ENCODE measurements around the gene TMEM30A. TPM values are rescaled to one million over a fixed set of nuclear protein-coding genes. Genes with fewer than 3 reads are reported as not detected.

TMEM30A gene
- total RNA-seq, 1 experiment from 2014 or later = 130 TPM

DNA sequence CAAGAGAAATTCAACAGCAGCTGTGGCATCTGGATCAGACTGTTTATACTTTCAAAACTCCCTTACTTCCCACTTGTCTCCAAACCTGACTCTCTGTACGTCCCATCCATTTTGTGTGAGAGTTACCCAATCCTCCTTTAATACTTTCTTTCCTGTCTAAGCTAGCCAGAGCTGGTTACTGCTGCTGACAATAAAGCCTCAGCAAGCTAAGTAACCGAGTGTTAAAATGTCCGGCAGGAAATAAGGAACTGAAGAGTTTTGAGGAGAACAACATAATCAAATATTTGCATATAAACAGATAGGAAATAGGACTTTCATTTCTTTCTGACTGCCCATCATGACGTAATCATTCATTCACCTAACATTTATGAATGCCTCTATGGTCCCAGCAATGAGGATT, 11.6 kb downstream of the TMEM30A start:
- Histone ChIP-seq H3K4me1 (ENCODE audit: control insufficient read depth, insufficient read depth, low read length) (0 out of 2 replicates have a peak, but pooled peaks cover 5% of the 10 kb centered on the region), H3K36me3 (ENCODE audit: control insufficient read depth, insufficient read depth, low read length) (no peaks in the 10 kb centered on the region), H3K27ac (ENCODE audit: low read length) (no peak overlapping the region), H3K4me3 (ENCODE audit: low read depth in 2 of 2, low read length in 2 of 2) (no peak overlapping the region), H3K27me3 (ENCODE audit: control insufficient read depth, insufficient read depth, low read length) (no peaks in the 10 kb centered on the region), H3K9me3 (ENCODE audit: control insufficient read depth, insufficient read depth, low read depth, low read length) (peaks cover 5% of the 10 kb centered on the region; the same call in 1 of the 2 replicates)
- ChIA-PET POLR2A (no interaction called here), CTCF (no interaction called here)
- no peak for DNase-seq (ENCODE audit: low read depth, low spot score)
- in situ Hi-C loops (cut with HindIII; ENCODE audit: low pct_unique_long_range_greater_than_20kb, low sequenced_read_pairs) = no loop called here
- TF ChIP-seq SIN3A (IDR thresholded peaks at IDR 0.05; ENCODE audit: borderline replicate concordance, insufficient read depth, low read depth, low read length) = no peak
- TF ChIP-seq TCF7L2 (IDR thresholded peaks at IDR 0.05; ENCODE audit: low read depth, low read length) = no peak
- TF ChIP-seq POLR2AphosphoS5 (IDR thresholded peaks at IDR 0.05; ENCODE audit: low read depth, low read length) = no peak
- TF ChIP-seq, protein P1, sequence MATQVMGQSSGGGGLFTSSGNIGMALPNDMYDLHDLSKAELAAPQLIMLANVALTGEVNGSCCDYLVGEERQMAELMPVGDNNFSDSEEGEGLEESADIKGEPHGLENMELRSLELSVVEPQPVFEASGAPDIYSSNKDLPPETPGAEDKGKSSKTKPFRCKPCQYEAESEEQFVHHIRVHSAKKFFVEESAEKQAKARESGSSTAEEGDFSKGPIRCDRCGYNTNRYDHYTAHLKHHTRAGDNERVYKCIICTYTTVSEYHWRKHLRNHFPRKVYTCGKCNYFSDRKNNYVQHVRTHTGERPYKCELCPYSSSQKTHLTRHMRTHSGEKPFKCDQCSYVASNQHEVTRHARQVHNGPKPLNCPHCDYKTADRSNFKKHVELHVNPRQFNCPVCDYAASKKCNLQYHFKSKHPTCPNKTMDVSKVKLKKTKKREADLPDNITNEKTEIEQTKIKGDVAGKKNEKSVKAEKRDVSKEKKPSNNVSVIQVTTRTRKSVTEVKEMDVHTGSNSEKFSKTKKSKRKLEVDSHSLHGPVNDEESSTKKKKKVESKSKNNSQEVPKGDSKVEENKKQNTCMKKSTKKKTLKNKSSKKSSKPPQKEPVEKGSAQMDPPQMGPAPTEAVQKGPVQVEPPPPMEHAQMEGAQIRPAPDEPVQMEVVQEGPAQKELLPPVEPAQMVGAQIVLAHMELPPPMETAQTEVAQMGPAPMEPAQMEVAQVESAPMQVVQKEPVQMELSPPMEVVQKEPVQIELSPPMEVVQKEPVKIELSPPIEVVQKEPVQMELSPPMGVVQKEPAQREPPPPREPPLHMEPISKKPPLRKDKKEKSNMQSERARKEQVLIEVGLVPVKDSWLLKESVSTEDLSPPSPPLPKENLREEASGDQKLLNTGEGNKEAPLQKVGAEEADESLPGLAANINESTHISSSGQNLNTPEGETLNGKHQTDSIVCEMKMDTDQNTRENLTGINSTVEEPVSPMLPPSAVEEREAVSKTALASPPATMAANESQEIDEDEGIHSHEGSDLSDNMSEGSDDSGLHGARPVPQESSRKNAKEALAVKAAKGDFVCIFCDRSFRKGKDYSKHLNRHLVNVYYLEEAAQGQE (IDR thresholded peaks at IDR 0.05; ENCODE audit: insufficient read depth in 1 of 2, low read depth in 2 of 2, low read length in 1 of 2) = no peak
- TF ChIP-seq, protein P2, sequence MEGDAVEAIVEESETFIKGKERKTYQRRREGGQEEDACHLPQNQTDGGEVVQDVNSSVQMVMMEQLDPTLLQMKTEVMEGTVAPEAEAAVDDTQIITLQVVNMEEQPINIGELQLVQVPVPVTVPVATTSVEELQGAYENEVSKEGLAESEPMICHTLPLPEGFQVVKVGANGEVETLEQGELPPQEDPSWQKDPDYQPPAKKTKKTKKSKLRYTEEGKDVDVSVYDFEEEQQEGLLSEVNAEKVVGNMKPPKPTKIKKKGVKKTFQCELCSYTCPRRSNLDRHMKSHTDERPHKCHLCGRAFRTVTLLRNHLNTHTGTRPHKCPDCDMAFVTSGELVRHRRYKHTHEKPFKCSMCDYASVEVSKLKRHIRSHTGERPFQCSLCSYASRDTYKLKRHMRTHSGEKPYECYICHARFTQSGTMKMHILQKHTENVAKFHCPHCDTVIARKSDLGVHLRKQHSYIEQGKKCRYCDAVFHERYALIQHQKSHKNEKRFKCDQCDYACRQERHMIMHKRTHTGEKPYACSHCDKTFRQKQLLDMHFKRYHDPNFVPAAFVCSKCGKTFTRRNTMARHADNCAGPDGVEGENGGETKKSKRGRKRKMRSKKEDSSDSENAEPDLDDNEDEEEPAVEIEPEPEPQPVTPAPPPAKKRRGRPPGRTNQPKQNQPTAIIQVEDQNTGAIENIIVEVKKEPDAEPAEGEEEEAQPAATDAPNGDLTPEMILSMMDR (IDR thresholded peaks at IDR 0.05) = no peak
- intact Hi-C loops (cut with micrococcal nuclease; ENCODE audit: unreplicated experiment) = no loop called here
- no peak for ATAC-seq
- no TSS peak for BruUV-seq (replicated peaks)

DNA sequence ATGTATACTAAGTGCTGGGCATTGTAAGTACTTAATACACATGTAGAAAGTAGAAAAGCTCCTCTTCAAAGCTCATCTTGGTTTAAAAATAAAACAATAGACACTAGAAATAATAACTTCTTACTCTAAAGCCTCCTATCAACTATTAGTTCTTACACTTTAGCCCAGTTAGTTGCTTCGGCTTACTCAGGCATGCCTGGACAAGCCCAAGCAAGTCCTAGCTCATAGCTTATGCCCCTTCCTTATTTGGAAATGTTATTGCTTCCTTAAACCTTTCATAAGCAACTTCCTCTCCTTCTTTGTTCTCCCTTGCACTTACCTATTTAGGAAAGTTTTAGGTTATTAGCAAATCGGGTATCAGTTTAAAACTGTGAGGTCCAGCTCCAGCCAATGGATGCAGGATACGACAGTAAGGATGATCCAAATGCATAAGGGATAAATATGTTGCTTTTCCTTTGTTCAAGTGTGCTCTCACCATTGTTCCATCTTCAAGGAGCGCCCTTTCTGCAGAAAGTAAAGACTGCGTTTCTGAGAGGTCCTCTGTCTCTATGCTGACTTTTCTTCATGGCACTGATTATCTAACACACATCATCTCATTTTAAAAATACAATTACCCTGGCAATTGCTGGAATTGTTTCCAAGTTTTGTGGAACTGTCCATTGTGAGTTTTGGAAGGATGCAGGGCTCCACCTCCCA, 12.3 kb downstream of the TMEM30A start:
- no TSS peak for BruUV-seq (replicated peaks)
- no peak overlapping the region for H3K27ac ChIP-seq (ENCODE audit: low read length)
- peaks cover 12% of the 10 kb centered on the region; the same call in 1 of the 2 replicates for H3K4me1 ChIP-seq (ENCODE audit: control insufficient read depth, insufficient read depth, low read length)
- ChIA-PET POLR2A (no interaction called here), CTCF (no interaction called here)
- H3K27me3 ChIP-seq (ENCODE audit: control insufficient read depth, insufficient read depth, low read length) = no peaks in the 10 kb centered on the region
- DNase-seq (ENCODE audit: low read depth, low spot score) (no peak), ATAC-seq (no peak)
- no peaks in the 10 kb centered on the region for H3K36me3 ChIP-seq (ENCODE audit: control insufficient read depth, insufficient read depth, low read length)
- in situ Hi-C loops (cut with HindIII; ENCODE audit: low pct_unique_long_range_greater_than_20kb, low sequenced_read_pairs) = no loop called here
- TF ChIP-seq, protein P1 (IDR thresholded peaks at IDR 0.05; ENCODE audit: insufficient read depth in 1 of 2, low read depth in 2 of 2, low read length in 1 of 2) = no peak
- H3K4me3 ChIP-seq (ENCODE audit: low read depth in 2 of 2, low read length in 2 of 2) = no peak overlapping the region
- intact Hi-C loops (cut with micrococcal nuclease; ENCODE audit: unreplicated experiment) = no loop called here
- peaks cover 5% of the 10 kb centered on the region; the same call in 1 of the 2 replicates for H3K9me3 ChIP-seq (ENCODE audit: control insufficient read depth, insufficient read depth, low read depth, low read length)
